Prostate gland (tissue), 2 donors: ENCODE results near the gene NFKBIL1. TPM values are rescaled to one million over a fixed set of nuclear protein-coding genes. Genes with fewer than 3 reads are reported as not detected.
A peak's percentile ranks its signal among the peaks of the same experiment; 100 is the strongest.

Experiments
- DNase-seq: peaks from one replicate; pipeline ENCODE4 v3.0.0-alpha.2; 2019; ENCODE audit warnings: low spot score
- H3K27ac ChIP-seq, 2 donors: fragments of 200-600 bp; sonication (generic); 2 replicates each; pipeline ENCODE4 v1.5.1; 2017 to 2019
- H3K27me3 ChIP-seq: fragments of 200-600 bp; sonication (generic); replicated peaks from 2 replicates; pipeline ENCODE4 v1.5.1; 2019; ENCODE audit not compliant: insufficient read depth
- H3K36me3 ChIP-seq, 2 donors: fragments of 200-600 bp; sonication (generic); 1 replicate in 1 of 2; 2 replicates in 1 of 2; pipeline versions ENCODE4 v1.5.1 to v1.8.1; 2017 to 2019
- H3K4me1 ChIP-seq: fragments of 200-600 bp; sonication (generic); replicated peaks from 2 replicates; pipeline ENCODE4 v1.5.1; 2019
- H3K4me3 ChIP-seq, 2 donors: fragments of 200-600 bp; sonication (generic); 2 replicates each; pipeline ENCODE4 v1.5.1; 2017 to 2019
- H3K9me3 ChIP-seq: fragments of 200-600 bp; sonication (generic); 2 replicates; pipeline ENCODE4 v1.5.1; 2017
- POLR2A ChIP-seq: fragments of 450-650 bp; IDR thresholded peaks from one replicate; pipeline ENCODE4 v1.6.1; 2016; ENCODE audit warnings: antibody characterized with exemption, mild to moderate bottlenecking
- POLR2AphosphoS5 ChIP-seq: sonication (generic); formaldehyde crosslinking; IDR thresholded peaks from one replicate; pipeline ENCODE4 v1.6.1; 2017; ENCODE audit warnings: antibody characterized with exemption
- WGBS: methylation state at CpG from one replicate; pipeline ENCODE4 v1.1.5; 2018; 5-methylcytosine and 5-hydroxymethylcytosine counted together
- intact Hi-C: fragments of 100-400 bp; cut with DNase I; formaldehyde crosslinking; loops from one replicate; pipeline ENCODE4 v1.14.2; 2022
- total RNA-seq, 2 donors: library from RNA; depleted of rRNA; stranded (reverse); fragments of >200 nt; gene quantifications; one replicate each; pipeline ENCODE4 v1.1.0, GENCODE V29; 2016
- TF ChIP-seq, protein P1 (sequence below), 4 experiments: fragments of 200-600 bp in 2 of 4; fragments of 450-650 bp in 2 of 4; sonication (generic) in 2 of 4; IDR thresholded peaks; 1 replicate in 3 of 4; 2 replicates in 1 of 4; pipeline ENCODE4 v1.5.1; 2016 to 2019; ENCODE audit warnings: antibody characterized with exemption in 4 of 4, mild to moderate bottlenecking in 2 of 4, moderate library complexity in 2 of 4

The NFKBIL1 gene
- total RNA-seq, 2 donors from 2014 or later: 38.0 to 48.7 TPM

DNA sequence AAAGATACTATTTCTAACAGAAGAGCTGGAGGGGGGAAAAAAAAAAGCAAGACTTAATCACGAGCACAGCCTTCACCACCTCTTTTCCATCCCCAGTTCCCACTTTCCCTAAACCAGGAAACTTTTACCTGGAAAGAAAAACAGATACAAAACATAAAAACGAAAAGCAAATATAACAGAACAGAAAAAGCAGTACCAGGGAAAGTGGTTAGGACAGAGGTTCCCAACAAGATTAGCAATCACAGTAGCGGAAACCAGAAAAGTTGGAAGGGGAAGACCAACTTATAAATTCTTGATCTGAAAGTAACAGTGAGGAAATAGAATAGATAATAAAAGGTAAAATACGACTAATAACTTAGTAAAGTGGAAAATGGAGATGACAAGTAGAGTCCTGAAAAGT, 6.8 kb upstream of the NFKBIL1 start:
- Histone ChIP-seq H3K27me3 (no peaks in the 10 kb centered on the region), H3K4me3 (peak overlapping the region; percentile 55 to 68), H3K27ac (peak overlapping the region; percentile 97), H3K4me1 (peaks cover 21% of the 10 kb centered on the region), H3K36me3 (peaks cover under 1 to 18% of the 10 kb centered on the region in 2 donors), H3K9me3 (no peaks in the 10 kb centered on the region)
- intact Hi-C loops: no loop called here
- TF ChIP-seq POLR2A (no peak), POLR2AphosphoS5 (no peak)
- TF ChIP-seq, protein P1, sequence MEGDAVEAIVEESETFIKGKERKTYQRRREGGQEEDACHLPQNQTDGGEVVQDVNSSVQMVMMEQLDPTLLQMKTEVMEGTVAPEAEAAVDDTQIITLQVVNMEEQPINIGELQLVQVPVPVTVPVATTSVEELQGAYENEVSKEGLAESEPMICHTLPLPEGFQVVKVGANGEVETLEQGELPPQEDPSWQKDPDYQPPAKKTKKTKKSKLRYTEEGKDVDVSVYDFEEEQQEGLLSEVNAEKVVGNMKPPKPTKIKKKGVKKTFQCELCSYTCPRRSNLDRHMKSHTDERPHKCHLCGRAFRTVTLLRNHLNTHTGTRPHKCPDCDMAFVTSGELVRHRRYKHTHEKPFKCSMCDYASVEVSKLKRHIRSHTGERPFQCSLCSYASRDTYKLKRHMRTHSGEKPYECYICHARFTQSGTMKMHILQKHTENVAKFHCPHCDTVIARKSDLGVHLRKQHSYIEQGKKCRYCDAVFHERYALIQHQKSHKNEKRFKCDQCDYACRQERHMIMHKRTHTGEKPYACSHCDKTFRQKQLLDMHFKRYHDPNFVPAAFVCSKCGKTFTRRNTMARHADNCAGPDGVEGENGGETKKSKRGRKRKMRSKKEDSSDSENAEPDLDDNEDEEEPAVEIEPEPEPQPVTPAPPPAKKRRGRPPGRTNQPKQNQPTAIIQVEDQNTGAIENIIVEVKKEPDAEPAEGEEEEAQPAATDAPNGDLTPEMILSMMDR (IDR thresholded peaks at IDR 0.05): no peak
- 6% methylated on average over 4 of the region's 4 CpGs for WGBS
- DNase-seq: no peak

DNA sequence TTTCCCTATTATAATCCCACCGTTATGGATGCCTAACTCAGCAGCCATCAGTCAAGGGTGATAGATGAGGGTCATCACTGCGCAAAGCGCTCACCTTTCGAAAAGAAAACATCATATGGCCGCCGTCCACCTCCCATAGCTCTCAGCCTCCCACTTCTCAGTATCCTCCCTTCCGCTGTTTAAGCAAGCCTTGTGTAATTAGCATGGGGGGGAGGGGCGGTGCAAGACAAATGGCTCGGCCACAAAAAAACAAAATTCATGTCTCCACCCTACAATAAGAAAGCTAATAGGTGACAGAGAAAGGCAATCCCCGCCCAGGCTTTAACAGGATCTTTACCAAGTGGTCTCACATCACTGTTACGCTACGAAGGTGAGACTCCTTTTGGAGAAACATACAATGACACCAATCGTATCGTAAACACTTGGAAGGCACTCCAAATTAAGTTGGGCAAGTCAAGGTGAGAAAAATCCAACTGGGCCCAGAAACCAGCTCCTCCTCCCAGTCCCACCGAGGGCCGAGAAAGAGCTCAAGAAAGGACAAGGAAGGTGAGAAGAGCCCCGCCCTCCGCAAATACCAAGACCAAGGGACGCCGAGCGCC, 6.2 kb upstream of the NFKBIL1 start:
- Histone ChIP-seq H3K36me3 (peaks cover 0 to 14% of the 10 kb centered on the region in 2 donors), H3K4me1 (peaks cover 21% of the 10 kb centered on the region), H3K27me3 (no peaks in the 10 kb centered on the region), H3K9me3 (no peaks in the 10 kb centered on the region), H3K4me3 (peak overlapping the region; percentile 55 to 68), H3K27ac (peak overlapping the region; percentile 97)
- DNase-seq: peak; percentile 46
- TF ChIP-seq POLR2AphosphoS5: no peak
- TF ChIP-seq, protein P1 (IDR thresholded peaks at IDR 0.05): no peak
- no peak for TF ChIP-seq POLR2A
- WGBS: under 1% methylated on average over 21 of the region's 21 CpGs
- intact Hi-C loops: no loop called here

DNA sequence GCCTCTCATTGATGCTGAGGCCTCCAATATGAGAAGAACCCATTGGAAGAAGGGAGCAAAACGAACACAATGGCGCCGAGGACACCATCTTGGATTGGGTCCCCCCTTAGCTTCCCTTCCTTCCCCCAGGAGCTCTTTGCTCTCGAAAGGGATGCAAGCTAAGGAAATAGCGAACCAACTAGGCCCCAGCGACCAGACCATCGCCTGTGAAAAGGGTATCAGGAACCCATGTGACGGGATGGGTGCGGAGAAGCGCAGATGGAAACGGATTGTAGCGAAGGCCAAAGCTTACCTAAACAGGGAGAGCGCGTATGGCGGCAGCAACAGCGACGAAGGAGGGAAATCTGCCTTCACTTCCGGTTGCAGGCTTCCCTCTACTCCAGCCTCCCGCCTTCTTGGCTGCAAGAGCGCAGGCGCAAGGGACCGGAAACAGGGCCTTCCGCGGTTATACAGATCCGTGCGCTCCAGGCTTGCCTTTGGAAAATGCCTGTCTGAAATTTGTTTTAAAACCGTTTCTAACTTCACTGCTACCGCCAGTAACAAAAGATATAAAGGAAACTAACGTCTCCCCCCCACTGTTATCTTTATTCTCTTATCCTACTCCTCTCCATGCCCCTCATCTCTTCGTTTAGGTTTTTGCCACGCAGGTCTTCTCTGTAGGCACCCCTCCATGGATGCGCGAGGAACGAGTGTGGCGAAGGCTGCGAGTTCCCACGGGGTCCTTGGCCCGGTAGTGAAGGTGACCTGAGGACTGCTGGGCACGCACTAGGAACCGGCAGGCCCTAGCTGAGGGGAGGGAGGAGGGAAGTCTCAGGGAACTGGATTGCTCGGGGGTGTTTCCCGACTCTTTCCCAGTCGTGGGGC, 5.5 kb upstream of the NFKBIL1 start, which contains the start of gene DDX39B:
Gene DDX39B (minus strand): TSS at position 346 of the 864 bp plus-strand sequence. CDS start 1,471 bp downstream, outside the sequence.
- no peaks in the 10 kb centered on the region for H3K27me3 ChIP-seq
- peaks cover 0 to 7% of the 10 kb centered on the region in 2 donors for H3K36me3 ChIP-seq
- intact Hi-C loops: no loop called here
- DNase-seq: peak; percentile 96
- under 1% methylated on average over 42 of the region's 43 CpGs for WGBS
- H3K9me3 ChIP-seq: no peaks in the 10 kb centered on the region
- peaks cover 21% of the 10 kb centered on the region for H3K4me1 ChIP-seq
- peak within 1 kb of the TSS; percentile 55 to 68 for H3K4me3 ChIP-seq
- H3K27ac ChIP-seq: peak within 1 kb of the TSS; percentile 97
- TF ChIP-seq POLR2AphosphoS5 (peak; percentile 95), POLR2A (peak; percentile 82)
- TF ChIP-seq, protein P1 (IDR thresholded peaks at IDR 0.05): no peak

DNA sequence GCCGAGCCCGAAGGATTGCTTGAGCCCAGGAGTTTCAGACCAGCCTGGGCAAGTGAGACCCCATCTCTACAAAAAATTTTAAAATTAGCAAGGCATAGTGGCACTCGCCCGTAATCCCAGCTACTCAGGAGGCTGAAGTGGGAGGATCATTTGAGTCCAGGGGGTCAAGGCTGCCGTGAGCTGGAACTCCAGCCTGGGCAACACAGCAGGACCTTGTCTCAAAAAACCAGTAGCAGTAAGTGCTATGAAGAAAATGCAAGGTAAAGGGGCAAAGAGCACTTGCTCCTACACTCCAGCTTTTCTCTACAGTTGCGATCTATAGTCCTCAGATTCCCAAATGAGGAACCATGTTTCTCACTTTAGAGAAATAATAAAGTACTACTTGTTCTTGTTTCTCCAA, 3.8 kb upstream of the NFKBIL1 start:
- H3K27ac ChIP-seq: no peak overlapping the region
- WGBS: 94% methylated on average over 6 of the region's 6 CpGs

More for the DNA sequence above, 3.8 kb upstream of the NFKBIL1 start:
- Histone ChIP-seq H3K9me3 (no peaks in the 10 kb centered on the region), H3K4me3 (no peak overlapping the region), H3K36me3 (no peaks in the 10 kb centered on the region), H3K4me1 (peaks cover 25% of the 10 kb centered on the region), H3K27me3 (no peaks in the 10 kb centered on the region)
- no peak for DNase-seq
- intact Hi-C loops: no loop called here
- TF ChIP-seq POLR2AphosphoS5: no peak
- TF ChIP-seq POLR2A: no peak
- TF ChIP-seq, protein P1 (IDR thresholded peaks at IDR 0.05): no peak
